Measurements from ENCODE around the gene MTUS2. TPM values are rescaled to one million over a fixed set of nuclear protein-coding genes. Genes with fewer than 3 reads are reported as not detected.

Gene MTUS2
- total and polyA plus RNA-seq, 8 donors, result 0.12 to 28.1 (median 3.5) TPM; not detected in 1

DNA sequence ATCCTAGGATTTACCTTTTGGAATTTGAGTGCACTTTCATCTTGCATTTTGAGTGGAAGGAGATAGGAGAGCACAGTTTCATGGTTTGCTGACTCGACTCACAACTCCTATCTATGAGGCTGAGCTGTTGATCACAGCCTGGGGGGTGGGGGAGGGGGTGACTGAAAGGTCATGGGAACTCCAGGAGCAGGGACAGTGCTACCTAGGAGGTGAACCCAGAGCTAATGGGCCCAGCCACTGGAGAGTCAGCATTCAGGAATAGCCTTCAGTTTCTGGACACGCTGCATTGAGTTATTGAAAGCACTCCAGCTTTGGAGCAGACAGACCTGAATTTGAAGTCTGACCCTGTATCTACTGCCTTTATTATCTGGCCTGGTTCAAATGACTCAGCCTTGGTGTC is 435.4 kb downstream of the MTUS2 start:
- H3K27ac ChIP-seq, result no peak overlapping the region
- no peaks in the 10 kb centered on the region for H3K4me1 ChIP-seq
- H3K9me3 ChIP-seq, result peaks cover 0 to 3% (median 2%) of the 10 kb centered on the region in 4 donors
- no peak for TF ChIP-seq POLR2A (IDR thresholded peaks at IDR 0.05)
- TF ChIP-seq, protein P1, sequence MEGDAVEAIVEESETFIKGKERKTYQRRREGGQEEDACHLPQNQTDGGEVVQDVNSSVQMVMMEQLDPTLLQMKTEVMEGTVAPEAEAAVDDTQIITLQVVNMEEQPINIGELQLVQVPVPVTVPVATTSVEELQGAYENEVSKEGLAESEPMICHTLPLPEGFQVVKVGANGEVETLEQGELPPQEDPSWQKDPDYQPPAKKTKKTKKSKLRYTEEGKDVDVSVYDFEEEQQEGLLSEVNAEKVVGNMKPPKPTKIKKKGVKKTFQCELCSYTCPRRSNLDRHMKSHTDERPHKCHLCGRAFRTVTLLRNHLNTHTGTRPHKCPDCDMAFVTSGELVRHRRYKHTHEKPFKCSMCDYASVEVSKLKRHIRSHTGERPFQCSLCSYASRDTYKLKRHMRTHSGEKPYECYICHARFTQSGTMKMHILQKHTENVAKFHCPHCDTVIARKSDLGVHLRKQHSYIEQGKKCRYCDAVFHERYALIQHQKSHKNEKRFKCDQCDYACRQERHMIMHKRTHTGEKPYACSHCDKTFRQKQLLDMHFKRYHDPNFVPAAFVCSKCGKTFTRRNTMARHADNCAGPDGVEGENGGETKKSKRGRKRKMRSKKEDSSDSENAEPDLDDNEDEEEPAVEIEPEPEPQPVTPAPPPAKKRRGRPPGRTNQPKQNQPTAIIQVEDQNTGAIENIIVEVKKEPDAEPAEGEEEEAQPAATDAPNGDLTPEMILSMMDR (IDR thresholded peaks at IDR 0.05), result no peak
- TF ChIP-seq POLR2AphosphoS5 (IDR thresholded peaks at IDR 0.05), result no peak
- no peak for TF ChIP-seq EP300 (IDR thresholded peaks at IDR 0.05)
- no peaks in the 10 kb centered on the region for H3K36me3 ChIP-seq
- 59 to 79% (median 64%) methylated on average over 2 of the region's 2 CpGs for WGBS, 5 donors
- no peak overlapping the region for H3K4me3 ChIP-seq
- no peak for DNase-seq
- H3K27me3 ChIP-seq, result no peaks in the 10 kb centered on the region
- intact Hi-C loops (cut with DNase I; ENCODE audit: low total_unique reads), result no loop called here

DNA sequence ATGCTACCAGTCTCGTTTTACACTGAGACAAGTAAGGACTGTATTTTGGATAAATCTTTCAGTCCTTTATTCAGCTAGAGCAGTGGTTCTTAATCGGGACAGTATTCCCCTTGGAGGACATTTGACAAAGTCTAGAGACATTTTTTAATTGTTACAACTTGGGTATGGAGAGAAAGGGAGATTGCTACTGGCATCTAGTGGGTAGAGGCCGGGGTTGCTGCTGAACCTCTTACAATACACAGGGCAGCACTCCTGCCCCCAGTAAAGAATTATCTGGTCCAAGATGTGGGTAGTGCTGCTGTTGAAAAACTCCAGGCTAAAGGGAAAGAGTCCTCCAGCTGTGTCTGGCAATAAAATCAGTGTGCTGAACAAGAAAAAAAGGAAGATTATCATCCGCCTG is 440.5 kb downstream of the MTUS2 start:
- Histone ChIP-seq H3K4me1 (no peaks in the 10 kb centered on the region), H3K9me3 (peaks cover 5 to 23% (median 17%) of the 10 kb centered on the region in 4 donors), H3K27me3 (no peaks in the 10 kb centered on the region), H3K36me3 (no peaks in the 10 kb centered on the region), H3K27ac (no peak overlapping the region), H3K4me3 (no peak overlapping the region)
- peak in 1 of 2 donors; percentile 14 for DNase-seq
- TF ChIP-seq POLR2A (IDR thresholded peaks at IDR 0.05) (no peak), EP300 (IDR thresholded peaks at IDR 0.05) (no peak), POLR2AphosphoS5 (IDR thresholded peaks at IDR 0.05) (no peak)
- TF ChIP-seq, protein P1 (IDR thresholded peaks at IDR 0.05), result no peak
- intact Hi-C loops (cut with DNase I; ENCODE audit: low total_unique reads), result no loop called here
- WGBS, 5 donors, result 44 to 62% (median 56%) methylated on average over 4 of the region's 4 CpGs

DNA sequence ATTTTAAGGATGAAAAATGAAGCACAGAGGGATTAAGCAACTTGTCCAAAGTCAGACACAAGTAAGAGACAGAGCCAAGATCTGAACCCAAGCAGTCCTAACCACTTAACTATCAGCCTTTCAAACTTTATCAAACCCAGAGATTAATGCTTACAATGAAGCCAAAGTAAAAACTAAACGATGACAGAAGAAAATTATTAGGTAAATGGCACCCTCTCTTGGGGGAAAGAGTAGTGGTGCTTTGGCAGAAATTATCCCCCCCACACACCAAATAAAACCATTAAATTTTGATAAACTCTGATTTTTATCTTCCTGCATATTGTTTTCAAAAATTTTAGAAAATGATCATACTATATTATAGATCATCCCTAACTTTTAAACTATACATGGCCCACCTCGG is 446.1 kb downstream of the MTUS2 start:
- TF ChIP-seq, protein P1 (IDR thresholded peaks at IDR 0.05), result no peak
- TF ChIP-seq EP300 (IDR thresholded peaks at IDR 0.05) (no peak), POLR2A (IDR thresholded peaks at IDR 0.05) (no peak), POLR2AphosphoS5 (IDR thresholded peaks at IDR 0.05) (no peak)
- Histone ChIP-seq H3K27ac (no peak overlapping the region), H3K4me3 (no peak overlapping the region), H3K4me1 (no peaks in the 10 kb centered on the region), H3K9me3 (peaks cover 5 to 23% (median 14%) of the 10 kb centered on the region in 4 donors), H3K36me3 (no peaks in the 10 kb centered on the region), H3K27me3 (no peaks in the 10 kb centered on the region)
- no peak for DNase-seq
- 57 to 68% (median 66%) methylated on average over 2 of the region's 2 CpGs for WGBS, 5 donors
- intact Hi-C loops (cut with DNase I; ENCODE audit: low total_unique reads), result no loop called here

DNA sequence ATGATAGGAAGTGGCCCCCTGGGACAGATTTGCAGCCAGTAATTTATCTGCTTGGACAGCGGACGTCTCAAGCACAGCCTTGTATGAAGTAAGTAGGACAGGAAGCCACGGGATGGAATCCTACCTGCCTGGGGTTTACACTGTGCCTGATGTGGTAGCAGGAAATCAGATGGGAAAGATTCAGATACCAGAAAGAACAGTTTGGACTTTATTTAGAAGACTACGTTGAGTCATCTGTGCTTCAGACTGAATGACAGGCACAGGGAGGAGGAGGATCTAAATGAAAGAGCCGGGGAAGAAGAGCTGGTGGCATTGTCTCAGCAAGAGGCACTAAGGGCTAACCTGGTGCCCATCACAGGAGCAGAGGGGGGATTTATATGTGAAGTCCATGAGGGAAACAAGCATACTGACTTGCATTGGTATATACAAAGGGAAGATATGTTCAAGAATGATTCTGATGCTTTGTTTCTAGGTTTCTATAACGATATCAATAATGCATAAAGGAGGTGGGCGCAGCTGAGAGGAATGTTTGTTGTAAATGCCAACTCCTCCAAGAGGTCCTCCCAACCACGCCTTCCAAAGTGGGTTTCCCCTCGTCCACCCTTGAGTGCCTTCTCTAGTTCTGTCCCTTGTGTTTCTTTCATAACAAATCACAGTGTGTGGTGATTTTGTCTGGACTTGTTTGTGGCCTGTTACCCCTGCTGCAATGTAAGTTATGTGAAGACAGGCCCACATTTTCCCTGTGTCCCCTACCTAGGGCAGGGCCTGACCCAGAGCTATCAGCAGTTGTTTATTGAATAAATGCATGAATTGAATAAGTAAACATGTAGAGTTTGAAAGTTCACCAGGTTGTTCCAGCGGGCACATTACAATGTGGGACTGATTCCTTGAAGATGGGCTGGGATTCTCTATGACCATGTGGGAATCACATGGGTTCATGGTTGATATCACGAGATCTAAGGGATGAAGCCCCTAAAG is 446.9 kb downstream of the MTUS2 start:
- Histone ChIP-seq H3K27me3 (no peaks in the 10 kb centered on the region), H3K9me3 (peaks cover 5 to 23% (median 14%) of the 10 kb centered on the region in 4 donors), H3K27ac (no peak overlapping the region), H3K4me3 (no peak overlapping the region), H3K4me1 (no peaks in the 10 kb centered on the region), H3K36me3 (no peaks in the 10 kb centered on the region)
- WGBS, 5 donors, result 63 to 79% (median 73%) methylated on average over 11 of the region's 11 CpGs
- intact Hi-C loops (cut with DNase I; ENCODE audit: low total_unique reads), result no loop called here
- no peak for DNase-seq
- TF ChIP-seq, protein P1 (IDR thresholded peaks at IDR 0.05), result no peak
- TF ChIP-seq POLR2A (IDR thresholded peaks at IDR 0.05), result no peak
- TF ChIP-seq EP300 (IDR thresholded peaks at IDR 0.05), result no peak
- TF ChIP-seq POLR2AphosphoS5 (IDR thresholded peaks at IDR 0.05), result no peak

Measured in stomach (tissue), 9 donors.